Effector memory CD4-positive, alpha-beta T cell (primary cell): Measurements from ENCODE around the gene SLC43A3.
"Not testable (repeated sequence)": the region's sequence is repeated elsewhere in the genome, so short reads cannot be mapped to it uniquely, and the experiment has no call there.

ENCODE experiments used
- DNase-seq, 3 donors: peaks; one replicate each; pipeline ENCODE4 v3.0.0-alpha.2; 2020
- H3K27ac ChIP-seq: 2 replicates; pipeline ENCODE4 v1.7.0; 2013; ENCODE audit warnings: mild to moderate bottlenecking, low read length, moderate library complexity; ENCODE audit not compliant: insufficient read depth, poor library complexity, severe bottlenecking
- H3K27me3 ChIP-seq: replicated peaks from 2 replicates; pipeline ENCODE4 v1.7.0; 2013; ENCODE audit warnings: mild to moderate bottlenecking, low read length; ENCODE audit not compliant: insufficient read depth, control insufficient read depth, poor library complexity, severe bottlenecking
- H3K36me3 ChIP-seq: 2 replicates; pipeline ENCODE4 v1.7.0; 2013; ENCODE audit warnings: mild to moderate bottlenecking, low read length, moderate library complexity; ENCODE audit not compliant: control insufficient read depth, insufficient read depth
- H3K4me1 ChIP-seq: 2 replicates; pipeline ENCODE4 v1.7.0; 2013; ENCODE audit warnings: low read length, mild to moderate bottlenecking; ENCODE audit not compliant: control insufficient read depth, insufficient read depth, poor library complexity, severe bottlenecking
- H3K4me3 ChIP-seq: 2 replicates; pipeline ENCODE4 v1.7.0; 2013; ENCODE audit warnings: low read length, low read depth, mild to moderate bottlenecking; ENCODE audit not compliant: insufficient read depth, poor library complexity, severe bottlenecking
- H3K9me3 ChIP-seq: 2 replicates; pipeline ENCODE4 v1.7.0; 2013; ENCODE audit warnings: mild to moderate bottlenecking, low read length, moderate library complexity; ENCODE audit not compliant: control insufficient read depth

Gene SLC43A3

DNA sequence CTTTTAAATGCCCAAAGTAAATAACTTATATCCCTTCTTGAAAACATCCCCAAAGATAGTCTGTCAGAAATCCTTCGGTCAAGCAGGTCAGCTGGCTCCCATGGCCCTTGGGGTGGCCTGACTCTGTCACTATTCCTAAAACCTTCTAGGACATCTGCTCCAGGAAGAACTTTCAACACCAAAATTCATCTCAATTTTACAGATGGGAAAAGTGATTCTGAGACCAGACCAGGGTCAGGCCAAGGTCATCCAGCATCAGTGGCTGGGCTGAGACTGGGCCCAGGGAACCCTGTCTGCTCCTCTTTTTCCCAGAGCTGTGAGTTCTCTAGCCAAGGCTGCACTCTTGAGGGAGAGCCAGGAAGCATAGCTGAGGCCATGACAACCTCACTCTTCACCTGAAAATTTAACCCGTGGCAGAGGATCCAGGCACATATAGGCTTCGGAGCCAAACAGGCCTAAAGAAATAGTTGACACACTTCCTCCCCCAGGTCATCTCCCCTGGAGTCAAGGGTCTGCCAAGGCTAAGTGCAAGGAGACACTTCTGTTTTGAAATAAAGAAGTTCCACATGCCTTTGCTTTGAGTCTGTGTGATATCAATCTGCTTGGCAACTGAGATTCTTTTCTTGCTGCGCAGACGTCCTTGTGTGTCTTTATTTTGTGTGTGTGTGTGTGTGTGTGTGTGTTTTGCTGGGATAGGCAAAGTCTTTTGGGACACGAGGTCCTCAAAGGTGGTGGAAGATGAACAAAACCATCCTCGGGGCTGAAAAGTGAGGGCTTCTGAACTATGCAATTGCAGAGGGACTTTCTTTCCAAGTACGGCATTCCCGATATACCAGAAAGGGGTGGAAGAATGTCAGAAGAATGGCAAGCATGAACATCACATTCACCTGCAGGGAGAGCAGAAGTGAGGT, 19.7 kb downstream of the SLC43A3 start:
- DNase-seq = no peak
- Histone ChIP-seq H3K4me1 (no peaks in the 10 kb centered on the region), H3K9me3 (no peaks in the 10 kb centered on the region), H3K36me3 (peaks cover 8% of the 10 kb centered on the region), H3K27me3 (no peaks in the 10 kb centered on the region), H3K27ac (no peak overlapping the region), H3K4me3 (no peak overlapping the region)

DNA sequence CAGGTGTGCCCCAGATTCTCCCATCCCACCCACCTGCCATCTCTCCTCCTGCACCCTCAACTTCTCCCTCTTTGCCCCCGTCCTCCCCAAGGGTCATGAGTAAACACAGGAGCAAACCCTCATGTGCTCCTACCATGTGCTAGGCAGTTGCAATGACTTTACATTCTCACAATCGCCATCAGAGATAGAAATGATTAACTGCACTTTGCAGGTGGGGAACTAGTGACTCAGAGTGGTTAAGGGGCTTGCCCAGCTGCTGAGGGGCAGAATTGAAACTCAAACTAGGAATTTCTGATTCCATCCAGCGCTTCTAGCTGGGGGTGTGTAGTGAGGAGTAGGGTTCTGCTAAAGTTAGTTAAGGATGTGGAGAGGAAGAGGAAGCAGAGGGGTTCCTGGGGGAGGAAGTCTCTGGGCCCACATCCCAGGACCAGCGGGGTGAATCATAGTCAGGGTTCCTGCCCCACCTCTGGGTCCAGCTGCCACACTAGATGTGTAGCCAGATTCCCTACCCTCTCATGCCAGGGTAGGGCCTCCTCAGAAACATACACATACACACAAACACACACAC, 20.5 kb downstream of the SLC43A3 start:
- no peak overlapping the region for H3K4me3 ChIP-seq
- H3K27ac ChIP-seq = no peak overlapping the region
- H3K4me1 ChIP-seq = no peaks in the 10 kb centered on the region
- no peaks in the 10 kb centered on the region for H3K27me3 ChIP-seq
- H3K36me3 ChIP-seq = peaks cover 8% of the 10 kb centered on the region
- no peak for DNase-seq
- no peaks in the 10 kb centered on the region for H3K9me3 ChIP-seq

GRCh38 chr11:57405271-57405860, 21.6 kb downstream of the SLC43A3 start:
- Histone ChIP-seq H3K36me3 (peaks cover 8% of the 10 kb centered on the region), H3K27ac (no peak overlapping the region), H3K4me3 (no peak overlapping the region), H3K4me1 (no peaks in the 10 kb centered on the region), H3K27me3 (no peaks in the 10 kb centered on the region), H3K9me3 (no peaks in the 10 kb centered on the region)
- DNase-seq = no peak

- DNase-seq = no peak
- H3K27ac ChIP-seq = no peak overlapping the region
Measured at GRCh38 chr11:57403802-57404147, 23.1 kb downstream of the SLC43A3 start.

DNA sequence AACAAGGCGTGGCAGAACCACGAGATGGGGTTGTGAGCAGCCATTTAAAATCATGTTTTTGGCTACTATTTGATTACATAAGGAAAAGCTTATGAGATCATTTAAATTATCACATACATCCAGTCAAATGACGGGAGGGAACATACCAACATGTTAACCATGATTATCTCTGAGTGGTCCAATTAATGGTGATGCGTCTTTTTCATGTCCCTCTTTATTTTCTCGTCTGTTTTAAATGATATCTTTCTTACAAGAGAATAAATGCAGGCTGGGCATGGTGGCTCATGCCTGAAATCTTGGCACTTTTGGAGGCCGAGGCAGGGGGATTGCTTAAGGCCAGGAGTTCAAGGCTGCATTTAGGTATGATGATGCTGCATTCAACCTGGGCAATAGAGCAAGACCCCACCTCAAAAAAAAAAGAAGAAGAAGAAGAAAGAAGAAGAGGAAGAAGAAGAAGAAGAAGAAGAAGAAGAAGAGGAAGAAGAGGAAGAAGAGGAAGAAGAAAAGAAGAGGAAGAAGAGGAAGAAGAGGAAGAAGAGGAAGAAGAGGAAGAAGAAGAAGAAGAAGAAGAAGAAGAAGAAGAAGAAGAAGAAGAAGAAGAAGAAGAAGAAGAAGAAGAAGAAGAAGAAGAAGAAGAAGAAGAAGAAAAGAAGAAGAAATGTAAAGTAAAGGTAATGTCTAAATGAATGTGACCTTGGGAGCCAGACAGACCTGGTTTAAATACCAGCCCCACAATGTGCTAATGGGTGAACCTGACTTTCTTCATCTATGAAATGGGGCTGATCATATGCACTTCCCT, 23.7 kb downstream of the SLC43A3 start:
- H3K9me3 ChIP-seq, DNase-seq, H3K27ac ChIP-seq: not testable (repeated sequence)

More at GRCh38 chr11:57403802-57404147, 23.1 kb downstream of the SLC43A3 start:
- H3K36me3 ChIP-seq = peaks cover 8% of the 10 kb centered on the region
- H3K4me3 ChIP-seq = no peak overlapping the region
- no peaks in the 10 kb centered on the region for H3K9me3 ChIP-seq
- H3K4me1 ChIP-seq = no peaks in the 10 kb centered on the region
- no peaks in the 10 kb centered on the region for H3K27me3 ChIP-seq

GRCh38 chr11:57402188-57403002, 24.5 kb downstream of the SLC43A3 start:
- DNase-seq = no peak

More for the DNA sequence above, 23.7 kb downstream of the SLC43A3 start:
- H3K4me3 ChIP-seq, H3K27me3 ChIP-seq, H3K4me1 ChIP-seq, H3K36me3 ChIP-seq: not testable (repeated sequence)

DNA sequence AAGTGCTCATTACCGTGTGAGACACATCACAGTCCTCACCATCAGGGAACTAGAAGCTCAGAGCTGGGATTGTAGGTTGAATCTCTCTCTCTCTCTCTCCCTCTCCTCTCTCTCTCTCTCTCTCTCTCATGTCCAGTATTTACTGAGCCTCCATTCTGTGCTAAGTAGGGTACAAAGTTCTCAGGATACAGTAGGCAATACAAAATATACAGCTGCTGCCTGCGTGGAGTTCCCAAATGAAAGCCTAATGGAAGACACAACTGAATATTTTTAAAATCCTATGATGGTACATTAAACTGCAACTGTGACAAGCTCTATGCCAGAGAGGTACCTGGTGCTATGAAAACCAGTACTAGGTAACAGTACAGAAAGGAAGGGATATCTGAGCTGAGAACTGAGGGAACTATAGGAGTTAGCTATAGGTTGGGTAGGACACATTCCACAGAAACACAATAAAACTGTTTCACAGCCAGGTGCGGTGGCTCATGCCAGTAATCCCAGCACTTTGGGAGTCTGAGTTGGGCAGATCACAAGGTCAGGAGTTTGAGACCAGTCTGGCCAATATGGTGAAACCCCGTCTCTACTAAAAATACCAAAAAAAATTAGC, 26.8 kb downstream of the SLC43A3 start:
- no peaks in the 10 kb centered on the region for H3K36me3 ChIP-seq
- DNase-seq = no peak
- H3K4me1 ChIP-seq = no peaks in the 10 kb centered on the region
- H3K9me3 ChIP-seq = no peaks in the 10 kb centered on the region
- no peak overlapping the region for H3K27ac ChIP-seq
- no peaks in the 10 kb centered on the region for H3K27me3 ChIP-seq
- H3K4me3 ChIP-seq = no peak overlapping the region

More at GRCh38 chr11:57402188-57403002, 24.5 kb downstream of the SLC43A3 start:
- Histone ChIP-seq H3K36me3 (peaks cover 2% of the 10 kb centered on the region), H3K27ac (no peak overlapping the region), H3K27me3 (no peaks in the 10 kb centered on the region), H3K9me3 (no peaks in the 10 kb centered on the region), H3K4me1 (no peaks in the 10 kb centered on the region), H3K4me3 (no peak overlapping the region)

GRCh38 chr11:57399221-57399620, 27.7 kb downstream of the SLC43A3 start:
- Histone ChIP-seq H3K27ac (no peak overlapping the region), H3K9me3 (no peaks in the 10 kb centered on the region)

DNA sequence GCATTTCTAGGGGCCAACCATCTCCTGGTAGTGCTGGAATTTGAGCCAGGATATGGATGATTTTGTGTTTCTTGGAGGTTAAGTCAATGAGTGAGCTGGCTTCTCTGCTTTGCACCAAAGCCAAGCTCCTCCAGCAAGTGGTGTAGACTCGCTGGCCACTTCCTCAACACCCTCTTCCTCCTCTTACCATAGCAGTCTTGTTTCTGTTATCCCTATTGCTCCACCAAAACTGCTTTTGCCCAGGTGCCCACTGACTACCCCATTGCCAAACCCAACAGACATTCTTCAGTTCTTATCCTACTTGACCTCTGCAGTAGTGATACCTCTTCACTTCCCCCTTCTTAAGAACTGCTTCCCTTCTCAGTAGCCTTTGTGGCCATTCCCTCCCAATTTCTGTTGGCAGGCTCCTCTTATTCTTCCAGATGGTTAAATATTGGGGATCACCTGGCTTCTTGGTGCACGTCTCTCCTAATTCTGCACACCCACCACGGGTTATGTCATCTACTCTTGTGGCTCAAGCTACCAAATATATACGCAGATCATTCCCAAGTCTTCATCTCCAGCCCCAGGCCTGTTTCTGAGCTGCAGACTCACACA, 29.4 kb downstream of the SLC43A3 start:
- H3K4me1 ChIP-seq = no peaks in the 10 kb centered on the region
- H3K4me3 ChIP-seq = no peak overlapping the region
- no peak overlapping the region for H3K27ac ChIP-seq
- no peaks in the 10 kb centered on the region for H3K36me3 ChIP-seq
- DNase-seq = no peak
- no peaks in the 10 kb centered on the region for H3K9me3 ChIP-seq
- no peaks in the 10 kb centered on the region for H3K27me3 ChIP-seq

More at GRCh38 chr11:57399221-57399620, 27.7 kb downstream of the SLC43A3 start:
- no peaks in the 10 kb centered on the region for H3K27me3 ChIP-seq
- no peaks in the 10 kb centered on the region for H3K4me1 ChIP-seq
- H3K36me3 ChIP-seq = no peaks in the 10 kb centered on the region
- no peak for DNase-seq
- no peak overlapping the region for H3K4me3 ChIP-seq
